ENCODE results near the gene NRG4.
"Not testable (repeated sequence)": the region's sequence is repeated elsewhere in the genome, so short reads cannot be mapped to it uniquely, and the experiment has no call there.

Gene NRG4

GRCh38 chr15:75992897-75993296, 19.3 kb downstream of the NRG4 start:
- DNase-seq (ENCODE audit: low read depth) = no peak

- DNase-seq (ENCODE audit: low read depth) = no peak
Observed at GRCh38 chr15:75989875-75990274, 22.3 kb downstream of the NRG4 start.

DNA sequence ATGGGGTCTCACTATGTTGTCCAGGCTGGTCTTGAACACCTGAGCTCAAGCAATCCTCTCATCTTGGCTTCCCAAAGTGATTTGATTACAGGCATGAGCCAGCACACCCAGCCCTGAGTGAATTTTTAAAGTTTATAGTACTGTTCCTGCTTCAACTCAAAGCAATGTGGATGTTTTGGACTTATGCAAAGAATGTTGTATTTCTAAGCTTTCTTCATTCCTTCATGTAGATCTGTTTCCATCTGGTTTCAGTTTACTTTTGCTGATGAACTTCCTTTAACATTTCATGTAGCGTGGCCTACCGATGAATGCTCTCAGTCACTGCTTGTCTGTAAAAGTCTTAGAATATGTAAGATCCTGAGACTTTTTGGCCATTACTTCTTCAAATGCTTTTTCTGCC, 23.2 kb downstream of the NRG4 start:
- no peak for DNase-seq (ENCODE audit: low read depth)

DNA sequence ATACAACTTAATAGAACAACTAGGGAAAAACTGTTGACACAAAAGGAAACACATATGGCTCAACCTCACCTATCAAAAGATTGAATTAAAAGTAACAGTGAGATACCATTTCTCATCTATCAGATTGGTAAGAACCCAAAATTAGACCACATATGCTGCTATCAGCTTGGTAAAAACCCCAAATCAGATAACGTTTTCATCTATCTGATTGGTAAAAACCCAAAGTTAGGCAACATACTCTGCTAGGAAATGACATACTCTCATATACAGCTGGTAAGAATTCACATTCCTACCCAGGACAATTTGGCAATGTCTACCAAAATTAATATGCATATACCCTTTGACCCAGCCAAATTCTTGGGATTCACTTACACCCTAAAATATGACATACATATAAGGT, 26.3 kb downstream of the NRG4 start:
- DNase-seq (ENCODE audit: low read depth) = no peak

DNA sequence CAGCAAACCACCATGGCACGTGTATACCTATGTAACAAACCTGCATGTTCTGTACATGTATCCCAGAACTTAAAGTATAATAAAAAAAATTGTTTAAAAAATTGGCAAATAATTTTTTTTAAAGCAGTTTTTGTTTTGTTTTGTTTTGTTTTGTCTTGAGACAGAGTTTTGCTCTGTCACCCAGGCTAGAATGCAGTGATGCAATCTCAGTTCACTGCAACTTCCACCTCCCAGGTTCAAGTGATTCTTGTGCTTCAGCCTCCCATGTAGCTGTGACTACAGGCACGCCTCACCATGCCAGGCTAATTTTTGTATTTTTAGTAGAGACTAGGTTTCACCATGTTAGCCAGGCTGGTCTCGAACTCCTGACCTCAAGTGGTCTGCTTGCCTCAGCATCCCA, 27.5 kb downstream of the NRG4 start:
- not testable (repeated sequence) for DNase-seq (ENCODE audit: low read depth)

GRCh38 chr15:75982468-75982867, 29.8 kb downstream of the NRG4 start:
- DNase-seq (ENCODE audit: low read depth) = no peak

DNA sequence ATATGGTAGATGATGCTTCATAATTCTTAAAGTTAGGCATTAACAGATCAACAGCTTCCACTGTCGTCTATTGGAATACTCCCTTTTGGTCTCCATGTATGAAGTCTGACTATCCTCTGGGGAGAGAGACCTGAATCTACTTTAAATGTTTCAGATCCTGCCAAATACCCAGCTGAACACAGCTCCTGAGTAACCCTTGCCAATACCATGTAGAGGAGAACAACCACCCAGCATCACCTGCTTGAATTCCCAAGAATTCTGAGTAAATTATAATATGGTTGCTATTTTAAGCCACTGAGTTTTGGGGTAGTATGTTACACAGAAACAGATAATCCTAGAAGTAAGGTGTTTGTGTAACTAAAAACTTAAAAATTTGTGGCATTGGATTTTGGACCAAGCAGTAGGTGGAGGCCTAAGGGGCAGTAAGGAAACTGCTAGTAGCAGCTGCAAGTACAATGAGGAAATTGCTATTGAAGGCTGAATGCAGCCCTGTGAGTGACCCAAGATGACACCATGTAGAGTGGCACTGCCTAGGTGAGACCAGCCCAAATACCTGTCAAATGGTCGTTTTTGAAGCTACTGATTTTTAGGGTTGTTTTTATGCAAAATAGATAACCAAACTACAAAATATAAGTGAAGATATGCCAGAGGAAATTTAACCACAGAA, 30.9 kb downstream of the NRG4 start:
- no peak for DNase-seq (ENCODE audit: low read depth)

- DNase-seq (ENCODE audit: low read depth) = not testable (repeated sequence)
Observed at GRCh38 chr15:75976766-75977165, 35.5 kb downstream of the NRG4 start.

DNA sequence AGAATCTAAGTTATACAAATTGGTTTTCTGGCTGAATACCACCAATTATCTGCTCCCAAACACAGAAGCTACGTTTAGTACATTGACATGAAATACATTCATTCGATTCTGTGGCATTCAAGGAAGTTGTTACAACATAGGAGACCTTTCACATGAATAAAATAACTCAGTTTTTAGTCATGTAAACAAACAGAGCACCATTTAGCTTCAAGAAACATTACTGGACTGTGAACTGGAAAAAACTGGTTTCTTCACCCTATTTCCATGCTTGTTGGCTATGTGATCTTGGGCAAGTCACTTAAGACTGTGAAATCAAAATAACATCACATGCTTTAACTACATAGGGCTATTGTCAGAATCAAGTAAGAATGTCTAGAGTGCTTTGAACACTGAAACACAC, 46.2 kb downstream of the NRG4 start:
- peak; percentile 8 for DNase-seq (ENCODE audit: low read depth)

GRCh38 chr15:75961331-75961730, 50.9 kb downstream of the NRG4 start:
- no peak for DNase-seq (ENCODE audit: low read depth)

- no peak for DNase-seq (ENCODE audit: low read depth)
Observed at GRCh38 chr15:75955720-75956119, 56.5 kb downstream of the NRG4 start.

- DNase-seq (ENCODE audit: low read depth) = no peak
Observed at GRCh38 chr15:75952525-75952924, 59.7 kb downstream of the NRG4 start.

GRCh38 chr15:75948761-75949296, 63.4 kb downstream of the NRG4 start:
- DNase-seq (ENCODE audit: low read depth) = no peak

DNA sequence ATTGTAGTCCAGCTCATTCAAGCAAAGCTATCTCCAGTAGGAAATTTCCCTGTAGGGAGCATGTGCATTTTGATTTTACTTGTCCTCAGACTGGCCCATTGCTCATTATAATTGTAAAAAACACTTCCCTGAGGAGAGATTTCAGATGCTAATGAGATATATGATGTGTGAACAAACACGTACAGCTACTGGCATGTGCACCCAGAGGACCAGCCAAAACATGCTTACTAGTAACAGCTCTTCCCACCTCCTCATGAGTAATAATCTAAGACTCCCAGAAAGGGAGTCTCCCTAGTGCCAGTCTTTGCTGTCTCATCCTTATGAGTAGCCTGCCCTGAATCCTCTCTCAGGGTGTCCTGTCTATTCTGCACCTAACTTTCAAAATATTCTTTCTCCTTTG, 65.1 kb downstream of the NRG4 start:
- peak; percentile 23 for DNase-seq (ENCODE audit: low read depth)

- no peak for DNase-seq (ENCODE audit: low read depth)
Observed at GRCh38 chr15:75945953-75946352, 66.3 kb downstream of the NRG4 start.

GRCh38 chr15:75943713-75944215, 68.5 kb downstream of the NRG4 start:
- DNase-seq (ENCODE audit: low read depth) = no peak

DNA sequence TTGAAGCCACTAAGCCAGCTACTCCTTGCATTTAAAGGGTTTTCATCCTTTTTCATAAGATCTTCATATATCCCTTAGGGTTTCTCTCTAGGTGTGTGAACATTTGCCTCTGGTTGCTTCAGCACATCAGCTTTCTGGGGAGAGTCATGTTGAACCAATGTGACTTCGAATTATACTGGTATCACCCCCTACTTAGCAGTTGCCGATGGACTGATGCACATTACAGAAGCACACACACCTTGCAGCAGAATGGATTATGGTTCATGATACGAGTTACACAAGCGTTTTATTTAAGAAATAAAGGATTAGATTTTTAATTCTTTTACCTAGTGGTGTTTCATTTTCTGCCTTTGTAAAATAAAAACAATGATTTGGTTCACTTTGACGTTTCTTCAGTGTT, 69.0 kb downstream of the NRG4 start:
- DNase-seq (ENCODE audit: low read depth) = no peak

DNA sequence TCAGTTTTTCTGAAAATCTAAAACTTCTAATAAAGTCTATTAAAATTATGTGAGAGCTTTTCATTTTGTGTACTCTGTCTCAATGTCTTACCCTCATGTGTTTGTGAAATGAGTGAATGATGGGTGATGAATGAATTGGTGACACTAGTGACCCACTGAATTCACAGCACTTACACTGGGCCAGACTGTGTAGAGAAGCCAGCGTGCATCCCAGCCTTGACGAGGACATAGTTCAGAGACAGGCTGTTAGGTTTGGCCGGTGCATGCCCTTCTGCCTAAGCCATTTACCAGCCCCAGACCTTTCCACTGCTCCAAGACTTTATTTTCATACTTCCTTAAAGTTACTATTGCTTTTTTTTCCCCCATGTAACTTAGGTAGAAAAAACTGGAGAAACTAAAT, 69.8 kb downstream of the NRG4 start:
- no peak for DNase-seq (ENCODE audit: low read depth)

DNA sequence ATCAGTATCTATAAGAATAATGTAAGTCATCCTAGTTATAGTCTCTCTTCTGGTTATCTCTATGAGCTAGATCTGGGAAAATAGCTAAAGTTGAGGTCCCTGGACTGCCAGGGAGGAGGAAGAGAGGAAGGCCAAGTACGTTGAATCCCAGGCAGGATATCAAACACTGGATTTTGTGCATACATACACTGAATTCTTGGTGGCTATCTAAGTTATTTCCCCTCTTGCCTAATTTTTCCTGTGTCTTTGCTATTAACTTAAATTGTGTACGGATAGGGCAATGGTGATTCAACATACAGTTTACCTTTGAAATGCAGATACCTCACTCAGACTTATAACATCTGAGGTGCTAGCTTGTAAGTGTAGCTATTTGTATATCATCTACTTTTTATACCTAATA, 81.4 kb downstream of the NRG4 start:
- DNase-seq (ENCODE audit: low read depth) = no peak

- DNase-seq (ENCODE audit: low read depth) = no peak
Observed at GRCh38 chr15:75929799-75930565, 82.2 kb downstream of the NRG4 start.

DNA sequence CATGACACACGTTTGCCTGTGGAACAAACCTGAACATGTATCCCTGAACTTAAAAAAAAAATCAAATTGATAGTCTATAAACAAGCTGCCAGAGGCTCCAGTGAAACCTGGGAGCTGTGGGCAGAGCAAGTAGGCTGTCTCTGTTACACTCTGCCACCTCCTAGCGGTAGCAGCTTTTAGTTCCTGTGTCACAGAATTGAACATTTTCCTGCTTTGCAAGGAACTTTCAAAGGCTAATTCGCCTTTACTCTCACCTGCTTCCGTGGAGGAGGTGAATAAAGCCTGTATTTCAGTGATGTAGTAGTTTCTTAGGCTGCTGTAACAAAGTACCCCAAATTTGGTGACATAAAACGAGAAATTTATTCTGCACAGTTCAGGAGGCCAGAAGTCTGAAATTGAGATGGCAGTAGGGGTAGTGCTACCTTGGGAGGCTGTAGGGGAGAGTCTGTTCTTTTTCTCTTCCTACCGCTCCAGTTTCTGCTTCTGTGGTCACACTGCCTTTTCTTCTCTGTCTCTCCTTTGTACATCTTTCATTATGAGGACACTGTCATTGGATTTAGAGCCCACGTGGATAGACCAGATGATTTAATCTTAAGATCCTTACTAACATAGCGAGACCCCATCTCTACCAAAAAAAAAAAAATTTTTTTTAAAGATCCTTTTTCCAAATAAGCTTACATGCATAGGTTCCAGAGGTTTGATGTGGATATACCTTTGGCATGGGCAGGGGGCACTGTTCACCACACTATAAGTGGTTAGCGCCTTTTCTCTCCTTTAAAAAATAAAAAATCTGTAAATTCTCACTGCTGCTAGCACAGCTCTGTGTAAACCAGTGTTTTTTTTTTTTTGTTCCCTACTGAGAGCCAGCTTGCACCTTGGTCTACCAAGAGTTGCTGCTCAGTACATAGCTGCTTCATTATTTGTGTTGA, 83.3 kb downstream of the NRG4 start:
- no peak for DNase-seq (ENCODE audit: low read depth)

- DNase-seq (ENCODE audit: low read depth) = no peak
Observed at GRCh38 chr15:75927601-75928000, 84.6 kb downstream of the NRG4 start.
